ENCODE results near the gene ZNF346.
"Not testable (repeated sequence)": the region's sequence is repeated elsewhere in the genome, so short reads cannot be mapped to it uniquely, and the experiment has no call there.

The ZNF346 gene

GRCh38 chr5:177025101-177025601 lies 2.7 kb downstream of the ZNF346 start:
- Histone ChIP-seq H3K9me3 (no peaks in the 10 kb centered on the region), H3K4me1 (peaks cover 9% of the 10 kb centered on the region), H3K4me3 (no peak overlapping the region), H3K27me3 (ENCODE audit: low read depth) (no peaks in the 10 kb centered on the region), H3K36me3 (replicated peaks) (peaks cover 19% of the 10 kb centered on the region)
- in situ Hi-C loops (cut with MboI; ENCODE audit: low sequenced_read_pairs) = no loop called here
- no peak for DNase-seq (ENCODE audit: low spot score in 2 of 2)

GRCh38 chr5:177027665-177028064 lies 5.2 kb downstream of the ZNF346 start:
- H3K36me3 ChIP-seq (replicated peaks) = peaks cover 24% of the 10 kb centered on the region
- in situ Hi-C loops (cut with MboI; ENCODE audit: low sequenced_read_pairs) = no loop called here

DNA sequence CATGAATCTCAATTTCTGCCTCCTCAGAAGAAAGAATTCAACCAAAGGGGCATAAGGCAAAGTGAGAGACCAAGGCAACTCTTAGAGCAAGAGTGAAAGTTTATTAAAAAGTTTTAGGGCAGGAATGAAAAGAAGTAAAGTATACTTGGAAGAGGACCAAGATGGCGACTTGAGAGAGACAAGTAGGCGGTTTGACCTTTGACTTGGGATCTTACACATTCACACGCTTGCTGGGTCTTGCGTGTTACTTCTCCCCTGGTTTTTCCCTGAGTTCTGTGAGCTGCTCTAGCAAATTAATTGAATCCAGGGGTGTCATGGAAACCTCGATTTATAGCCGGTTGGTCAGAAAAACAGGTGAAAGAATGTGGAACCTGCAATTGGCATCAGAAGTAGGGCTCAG lies 7.0 kb downstream of the ZNF346 start:
- Histone ChIP-seq H3K27me3 (ENCODE audit: low read depth) (no peaks in the 10 kb centered on the region), H3K36me3 (replicated peaks) (peaks cover 24% of the 10 kb centered on the region), H3K9me3 (no peaks in the 10 kb centered on the region), H3K4me1 (peaks cover 5% of the 10 kb centered on the region), H3K4me3 (no peak overlapping the region)
- in situ Hi-C loops (cut with MboI; ENCODE audit: low sequenced_read_pairs) = no loop called here
- DNase-seq (ENCODE audit: low spot score in 2 of 2) = no peak

More at GRCh38 chr5:177027665-177028064, 5.2 kb downstream of the ZNF346 start:
- Histone ChIP-seq H3K9me3 (no peaks in the 10 kb centered on the region), H3K4me3 (no peak overlapping the region), H3K4me1 (peaks cover 9% of the 10 kb centered on the region), H3K27me3 (ENCODE audit: low read depth) (no peaks in the 10 kb centered on the region)
- no peak for DNase-seq (ENCODE audit: low spot score in 2 of 2)

GRCh38 chr5:177035976-177036375 lies 13.5 kb downstream of the ZNF346 start:
- H3K27me3 ChIP-seq (ENCODE audit: low read depth) = no peaks in the 10 kb centered on the region
- in situ Hi-C loops (cut with MboI; ENCODE audit: low sequenced_read_pairs) = no loop called here
- H3K9me3 ChIP-seq = no peaks in the 10 kb centered on the region
- peaks cover 23% of the 10 kb centered on the region for H3K36me3 ChIP-seq (replicated peaks)
- H3K4me1 ChIP-seq = peaks cover 9% of the 10 kb centered on the region
- no peak overlapping the region for H3K4me3 ChIP-seq
- DNase-seq (ENCODE audit: low spot score in 2 of 2) = no peak

GRCh38 chr5:177036443-177036842 lies 13.9 kb downstream of the ZNF346 start:
- no peak for DNase-seq (ENCODE audit: low spot score in 2 of 2)
- Histone ChIP-seq H3K9me3 (no peaks in the 10 kb centered on the region), H3K4me3 (no peak overlapping the region), H3K4me1 (peaks cover 9% of the 10 kb centered on the region), H3K36me3 (replicated peaks) (peaks cover 27% of the 10 kb centered on the region), H3K27me3 (ENCODE audit: low read depth) (no peaks in the 10 kb centered on the region)
- in situ Hi-C loops (cut with MboI; ENCODE audit: low sequenced_read_pairs) = no loop called here

DNA sequence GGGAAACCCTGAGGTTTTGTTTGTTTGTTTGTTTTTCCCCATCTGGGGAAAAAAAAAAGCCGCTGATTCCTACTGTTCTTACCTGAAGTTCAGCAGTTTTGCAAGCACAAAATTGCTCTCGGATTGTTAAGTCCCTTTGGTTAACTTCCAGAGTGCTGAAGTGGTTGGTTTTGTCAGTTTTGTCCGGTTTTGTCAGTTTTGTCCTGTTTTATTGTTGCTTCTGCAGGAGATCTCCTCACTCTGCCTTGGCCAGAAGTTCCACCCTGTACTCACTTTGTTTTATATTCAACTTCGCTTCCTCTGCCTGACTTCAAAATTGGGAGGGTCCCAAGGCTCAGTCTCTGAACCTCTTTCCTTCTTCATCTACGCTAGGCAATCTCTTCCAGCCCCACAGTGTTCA lies 14.4 kb downstream of the ZNF346 start:
- no peak for DNase-seq (ENCODE audit: low spot score in 2 of 2)
- peaks cover 32% of the 10 kb centered on the region for H3K36me3 ChIP-seq (replicated peaks)
- H3K4me1 ChIP-seq = peaks cover 9% of the 10 kb centered on the region
- in situ Hi-C loops (cut with MboI; ENCODE audit: low sequenced_read_pairs) = no loop called here
- H3K9me3 ChIP-seq = no peaks in the 10 kb centered on the region
- no peaks in the 10 kb centered on the region for H3K27me3 ChIP-seq (ENCODE audit: low read depth)
- no peak overlapping the region for H3K4me3 ChIP-seq

GRCh38 chr5:177040814-177041420 lies 18.4 kb downstream of the ZNF346 start:
- Histone ChIP-seq H3K4me3 (no peak overlapping the region), H3K27me3 (ENCODE audit: low read depth) (no peaks in the 10 kb centered on the region), H3K9me3 (no peaks in the 10 kb centered on the region), H3K36me3 (replicated peaks) (peaks cover 52% of the 10 kb centered on the region), H3K4me1 (peaks cover 9% of the 10 kb centered on the region)
- in situ Hi-C loops (cut with MboI; ENCODE audit: low sequenced_read_pairs) = no loop called here
- no peak for DNase-seq (ENCODE audit: low spot score in 2 of 2)

DNA sequence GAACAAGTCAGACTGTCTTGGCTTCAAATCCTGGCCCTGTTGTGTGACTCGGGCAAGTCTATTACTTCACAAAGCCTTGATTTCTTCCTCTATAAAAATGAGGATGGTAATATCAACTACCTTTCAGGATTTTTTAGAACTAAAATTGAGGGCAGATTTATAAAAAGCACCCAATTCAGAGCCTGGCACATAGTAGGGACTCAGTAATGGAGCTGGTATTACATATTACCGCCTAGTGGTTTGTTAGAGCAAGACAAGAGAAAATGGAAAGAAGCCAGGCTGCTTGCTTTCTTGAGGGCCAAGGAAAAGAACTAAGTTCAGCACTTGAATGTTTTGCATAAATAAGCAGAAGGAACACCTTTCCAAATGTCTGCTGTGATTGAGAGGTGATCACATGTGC lies 19.4 kb downstream of the ZNF346 start:
- DNase-seq (ENCODE audit: low spot score in 2 of 2) = no peak
- H3K4me1 ChIP-seq = peaks cover 9% of the 10 kb centered on the region
- H3K9me3 ChIP-seq = no peaks in the 10 kb centered on the region
- H3K4me3 ChIP-seq = no peak overlapping the region
- in situ Hi-C loops (cut with MboI; ENCODE audit: low sequenced_read_pairs) = no loop called here
- H3K27me3 ChIP-seq (ENCODE audit: low read depth) = no peaks in the 10 kb centered on the region
- peaks cover 60% of the 10 kb centered on the region for H3K36me3 ChIP-seq (replicated peaks)

GRCh38 chr5:177043114-177043513 lies 20.6 kb downstream of the ZNF346 start:
- H3K27me3 ChIP-seq (ENCODE audit: low read depth) = no peaks in the 10 kb centered on the region
- in situ Hi-C loops (cut with MboI; ENCODE audit: low sequenced_read_pairs) = no loop called here
- H3K4me3 ChIP-seq = no peak overlapping the region
- DNase-seq (ENCODE audit: low spot score in 2 of 2) = no peak
- peaks cover 57% of the 10 kb centered on the region for H3K36me3 ChIP-seq (replicated peaks)
- peaks cover 3% of the 10 kb centered on the region; the same call in 1 of the 2 replicates for H3K4me1 ChIP-seq
- no peaks in the 10 kb centered on the region for H3K9me3 ChIP-seq

DNA sequence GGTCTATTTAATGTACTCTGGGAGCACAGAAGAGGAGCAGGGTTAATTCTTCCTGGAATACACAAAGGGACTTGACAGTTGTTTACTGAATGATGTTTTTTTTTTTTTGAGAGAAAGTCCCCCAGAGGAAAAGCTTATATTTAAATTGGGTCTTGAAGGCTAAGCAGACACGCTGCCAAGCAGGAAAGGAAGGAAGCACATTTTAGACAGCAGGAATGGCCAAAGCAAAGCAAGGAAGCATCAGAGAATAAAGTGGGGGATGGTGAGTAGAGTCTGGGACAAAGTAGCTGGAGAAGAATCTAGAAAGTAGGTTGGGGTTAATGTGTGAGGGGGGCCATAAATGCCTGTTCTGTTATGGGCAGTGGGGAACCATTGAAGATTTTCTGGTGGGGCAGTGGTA lies 21.5 kb downstream of the ZNF346 start:
- H3K4me1 ChIP-seq = no peaks in the 10 kb centered on the region
- no peaks in the 10 kb centered on the region for H3K27me3 ChIP-seq (ENCODE audit: low read depth)
- in situ Hi-C loops (cut with MboI; ENCODE audit: low sequenced_read_pairs) = no loop called here
- peaks cover 57% of the 10 kb centered on the region for H3K36me3 ChIP-seq (replicated peaks)
- no peak for DNase-seq (ENCODE audit: low spot score in 2 of 2)
- no peaks in the 10 kb centered on the region for H3K9me3 ChIP-seq
- H3K4me3 ChIP-seq = no peak overlapping the region

GRCh38 chr5:177044641-177045040 lies 22.1 kb downstream of the ZNF346 start:
- no peak for DNase-seq (ENCODE audit: low spot score in 2 of 2)
- in situ Hi-C loops (cut with MboI; ENCODE audit: low sequenced_read_pairs) = no loop called here
- Histone ChIP-seq H3K36me3 (replicated peaks) (peaks cover 57% of the 10 kb centered on the region), H3K27me3 (ENCODE audit: low read depth) (no peaks in the 10 kb centered on the region), H3K4me1 (no peaks in the 10 kb centered on the region), H3K9me3 (no peaks in the 10 kb centered on the region), H3K4me3 (no peak overlapping the region)

GRCh38 chr5:177045631-177046030 lies 23.1 kb downstream of the ZNF346 start:
- peaks cover 58% of the 10 kb centered on the region for H3K36me3 ChIP-seq (replicated peaks)
- no peaks in the 10 kb centered on the region for H3K27me3 ChIP-seq (ENCODE audit: low read depth)
- in situ Hi-C loops (cut with MboI; ENCODE audit: low sequenced_read_pairs) = no loop called here
- H3K4me1 ChIP-seq = no peaks in the 10 kb centered on the region
- no peak for DNase-seq (ENCODE audit: low spot score in 2 of 2)
- H3K4me3 ChIP-seq = no peak overlapping the region
- no peaks in the 10 kb centered on the region for H3K9me3 ChIP-seq

DNA sequence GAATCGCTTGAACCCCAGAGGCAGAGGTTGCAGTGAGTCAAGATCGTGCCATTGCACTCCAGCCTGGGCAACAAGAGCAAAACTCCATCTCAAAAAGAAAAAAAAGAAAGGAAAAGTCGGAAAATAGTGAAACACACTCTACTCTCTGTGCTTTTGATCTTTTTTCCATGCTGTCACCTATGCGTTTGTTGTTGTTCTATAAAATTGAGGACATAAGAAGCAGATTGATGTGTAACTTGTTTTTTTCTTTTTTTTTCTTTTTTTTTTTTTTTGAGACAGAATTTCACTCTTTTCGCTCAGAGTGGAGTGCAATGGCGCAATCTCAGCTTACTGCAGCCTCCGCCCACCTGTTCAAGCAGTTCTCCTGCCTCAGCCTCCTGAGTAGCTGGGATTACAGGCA lies 26.0 kb downstream of the ZNF346 start:
- H3K4me3 ChIP-seq; H3K27me3 ChIP-seq (ENCODE audit: low read depth); DNase-seq (ENCODE audit: low spot score in 2 of 2); H3K9me3 ChIP-seq; in situ Hi-C loops (cut with MboI; ENCODE audit: low sequenced_read_pairs); H3K4me1 ChIP-seq: not testable (repeated sequence)
- peaks cover 50% of the 10 kb centered on the region for H3K36me3 ChIP-seq (replicated peaks)

- in situ Hi-C loops (cut with MboI; ENCODE audit: low sequenced_read_pairs) = no loop called here
- Histone ChIP-seq H3K9me3 (no peaks in the 10 kb centered on the region), H3K4me1 (no peaks in the 10 kb centered on the region), H3K36me3 (replicated peaks) (peaks cover 49% of the 10 kb centered on the region), H3K4me3 (no peak overlapping the region), H3K27me3 (ENCODE audit: low read depth) (no peaks in the 10 kb centered on the region)
- no peak for DNase-seq (ENCODE audit: low spot score in 2 of 2)
These were observed 26.8 kb downstream of the ZNF346 start for GRCh38 chr5:177049285-177049684.
